ENCODE data around the gene TMEM273. TPM values are rescaled to one million over a fixed set of nuclear protein-coding genes. Genes with fewer than 3 reads are reported as not detected.
A peak's percentile ranks its signal among the peaks of the same experiment; 100 is the strongest.

The TMEM273 gene
- polyA plus RNA-seq, 1 donor (not counting 4 experiments of a cell fraction or from before 2014, with no cell fraction given): not detected

GRCh38 chr10:49119746-49120145, 68.4 kb downstream of the TMEM273 start:
- dilution Hi-C loops (cut with MboI; ENCODE audit: extremely low pct_ligation_motif_present, low sequenced_read_pairs): no loop called here
- Histone ChIP-seq H3K4me2 (ENCODE audit: control insufficient read depth, extremely low read depth, insufficient read depth, low read depth, low read length) (no peak overlapping the region), H3K9me1 (ENCODE audit: control insufficient read depth, extremely low read depth, insufficient read depth, low read length) (no peaks in the 10 kb centered on the region), H3K79me2 (ENCODE audit: control insufficient read depth, insufficient read depth, low read length) (no peaks in the 10 kb centered on the region), H3K4me1 (ENCODE audit: control insufficient read depth, extremely low read depth, insufficient read depth, low read length) (no peaks in the 10 kb centered on the region), H3K9me3 (ENCODE audit: control insufficient read depth, low read depth, low read length) (no peaks in the 10 kb centered on the region), H3K27ac (ENCODE audit: control insufficient read depth, insufficient read depth, low read length) (no peak overlapping the region), H3K9ac (ENCODE audit: control insufficient read depth, extremely low read depth, insufficient read depth, low read length) (no peak overlapping the region), H3K4me3 (ENCODE audit: control insufficient read depth in 2 of 3, extremely low read depth in 1 of 3, insufficient read depth in 2 of 3, low read depth in 1 of 3, low read length in 3 of 3) (no peak overlapping the region), H3K27me3 (ENCODE audit: control insufficient read depth, extremely low read depth, insufficient read depth, low read length) (peaks cover 19% of the 10 kb centered on the region), H4K20me1 (ENCODE audit: control insufficient read depth, extremely low read depth, insufficient read depth, low read length) (no peaks in the 10 kb centered on the region), H2AFZ (ENCODE audit: control insufficient read depth, low read length) (no peak overlapping the region), H3K36me3 (ENCODE audit: control insufficient read depth in 2 of 2, extremely low read depth in 1 of 2, insufficient read depth in 2 of 2, low read length in 2 of 2) (no peaks in the 10 kb centered on the region)
- TF ChIP-seq CTCF (optimal IDR thresholded peaks at IDR 0.05 in 1 of 3, IDR thresholded peaks at IDR 0.05 in 1 of 3, conservative IDR thresholded peaks at IDR 0.05 in 1 of 3; ENCODE audit: extremely low read depth in 1 of 3, insufficient read depth in 2 of 3, low read length in 3 of 3) (no peak), EZH2 (IDR thresholded peaks at IDR 0.05; ENCODE audit: low read length) (no peak)
- FAIRE-seq: no peak
- DNase-seq (ENCODE audit: low read depth, low spot score): peak; percentile 1

GRCh38 chr10:49118430-49119074, 69.6 kb downstream of the TMEM273 start:
- Histone ChIP-seq H4K20me1 (ENCODE audit: control insufficient read depth, extremely low read depth, insufficient read depth, low read length) (no peaks in the 10 kb centered on the region), H2AFZ (ENCODE audit: control insufficient read depth, low read length) (no peak overlapping the region), H3K4me2 (ENCODE audit: control insufficient read depth, extremely low read depth, insufficient read depth, low read depth, low read length) (no peak overlapping the region), H3K4me1 (ENCODE audit: control insufficient read depth, extremely low read depth, insufficient read depth, low read length) (no peaks in the 10 kb centered on the region), H3K27me3 (ENCODE audit: control insufficient read depth, extremely low read depth, insufficient read depth, low read length) (peaks cover 31% of the 10 kb centered on the region), H3K79me2 (ENCODE audit: control insufficient read depth, insufficient read depth, low read length) (no peaks in the 10 kb centered on the region), H3K9ac (ENCODE audit: control insufficient read depth, extremely low read depth, insufficient read depth, low read length) (no peak overlapping the region), H3K4me3 (ENCODE audit: control insufficient read depth in 2 of 3, extremely low read depth in 1 of 3, insufficient read depth in 2 of 3, low read depth in 1 of 3, low read length in 3 of 3) (no peak overlapping the region), H3K36me3 (ENCODE audit: control insufficient read depth in 2 of 2, extremely low read depth in 1 of 2, insufficient read depth in 2 of 2, low read length in 2 of 2) (no peaks in the 10 kb centered on the region), H3K27ac (ENCODE audit: control insufficient read depth, insufficient read depth, low read length) (no peak overlapping the region), H3K9me1 (ENCODE audit: control insufficient read depth, extremely low read depth, insufficient read depth, low read length) (no peaks in the 10 kb centered on the region), H3K9me3 (ENCODE audit: control insufficient read depth, low read depth, low read length) (no peaks in the 10 kb centered on the region)
- DNase-seq (ENCODE audit: low read depth, low spot score) (no peak), FAIRE-seq (no peak)
- dilution Hi-C loops (cut with MboI; ENCODE audit: extremely low pct_ligation_motif_present, low sequenced_read_pairs): no loop called here
- TF ChIP-seq EZH2 (IDR thresholded peaks at IDR 0.05; ENCODE audit: low read length) (no peak), CTCF (optimal IDR thresholded peaks at IDR 0.05 in 1 of 3, IDR thresholded peaks at IDR 0.05 in 1 of 3, conservative IDR thresholded peaks at IDR 0.05 in 1 of 3; ENCODE audit: extremely low read depth in 1 of 3, insufficient read depth in 2 of 3, low read length in 3 of 3) (no peak)

Data from keratinocyte (primary cell).